ENCODE measurements around the gene CLCN5. TPM values are rescaled to one million over a fixed set of nuclear protein-coding genes. Genes with fewer than 3 reads are reported as not detected.

Gene CLCN5
- total RNA-seq, 1 experiment from 2014 or later: 25.9 TPM

DNA sequence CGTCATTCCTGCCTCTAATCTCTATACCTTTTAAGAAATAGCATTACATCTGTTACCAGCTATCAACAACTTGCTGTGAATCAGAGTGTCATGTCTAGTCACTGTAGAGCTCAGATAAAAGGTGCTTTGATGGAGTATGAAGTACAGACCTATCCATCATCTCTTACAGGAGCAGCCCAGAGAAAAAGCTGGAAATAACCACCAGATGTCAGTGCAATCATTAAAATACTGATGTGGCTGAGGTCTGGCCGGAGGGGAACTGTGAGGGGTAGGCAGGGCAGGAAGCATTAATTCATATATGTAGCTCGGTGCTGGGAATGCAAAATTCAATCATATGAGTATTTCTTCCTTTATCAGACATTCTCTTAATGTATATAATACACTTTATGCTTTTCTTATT is 177.8 kb downstream of the CLCN5 start:
- in situ Hi-C loops (cut with HindIII; ENCODE audit: low pct_unique_long_range_greater_than_20kb, low sequenced_read_pairs): no loop called here
- peak; percentile 48 for DNase-seq (ENCODE audit: low read depth, low spot score)

DNA sequence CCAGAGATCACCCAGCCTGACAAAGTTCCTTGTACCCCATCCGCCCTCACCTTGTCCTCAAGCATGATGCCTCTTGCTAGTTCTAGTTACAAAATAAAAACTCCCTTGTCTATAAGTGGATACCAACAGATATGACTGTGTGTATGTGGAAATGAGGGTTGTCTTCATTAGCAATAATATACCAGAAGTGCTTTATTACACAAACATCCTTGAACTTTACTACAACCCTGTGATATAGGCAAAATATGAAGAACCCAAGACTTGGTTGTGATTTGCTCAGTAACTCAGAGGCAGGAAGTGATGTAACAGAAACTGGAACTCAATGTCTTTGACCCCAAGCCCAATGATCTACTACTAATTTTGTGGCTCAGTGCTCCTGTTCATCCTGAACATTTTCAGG is 180.8 kb downstream of the CLCN5 start:
- in situ Hi-C loops (cut with HindIII; ENCODE audit: low pct_unique_long_range_greater_than_20kb, low sequenced_read_pairs): no loop called here
- no peak for DNase-seq (ENCODE audit: low read depth, low spot score)

DNA sequence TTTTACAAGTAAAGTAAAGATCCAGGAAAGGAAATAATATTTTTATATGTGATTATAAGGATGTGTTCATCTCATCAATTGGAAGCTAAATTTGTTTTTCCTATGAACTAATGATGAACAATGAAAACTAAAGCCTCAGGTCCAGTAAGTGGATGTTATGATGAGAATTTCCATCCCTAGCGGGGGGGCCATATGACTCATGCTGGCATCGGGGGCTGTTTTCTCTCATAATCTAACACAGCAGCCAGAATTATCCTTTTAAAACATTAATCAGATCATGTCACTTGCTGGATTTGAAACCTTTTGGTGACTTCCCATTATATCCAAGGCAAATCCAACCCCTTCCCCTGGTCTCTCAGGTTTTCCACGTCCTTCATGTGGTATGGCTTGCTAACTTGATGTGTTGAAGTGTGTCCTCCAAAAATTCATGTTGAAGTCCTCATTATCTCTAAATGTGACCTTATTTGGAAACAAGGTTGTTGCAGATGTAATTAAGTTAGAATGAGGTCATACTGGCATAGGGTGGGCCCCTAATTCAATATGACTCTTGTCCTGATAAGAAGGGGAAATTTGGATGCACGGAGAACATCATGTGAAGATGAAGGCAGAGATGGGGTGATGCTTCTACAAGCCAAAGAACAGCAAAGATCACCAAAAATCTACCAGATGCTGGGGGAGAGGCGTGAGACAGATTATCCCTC is 181.6 kb downstream of the CLCN5 start:
- in situ Hi-C loops (cut with HindIII; ENCODE audit: low pct_unique_long_range_greater_than_20kb, low sequenced_read_pairs): no loop called here
- no peak for DNase-seq (ENCODE audit: low read depth, low spot score)

DNA sequence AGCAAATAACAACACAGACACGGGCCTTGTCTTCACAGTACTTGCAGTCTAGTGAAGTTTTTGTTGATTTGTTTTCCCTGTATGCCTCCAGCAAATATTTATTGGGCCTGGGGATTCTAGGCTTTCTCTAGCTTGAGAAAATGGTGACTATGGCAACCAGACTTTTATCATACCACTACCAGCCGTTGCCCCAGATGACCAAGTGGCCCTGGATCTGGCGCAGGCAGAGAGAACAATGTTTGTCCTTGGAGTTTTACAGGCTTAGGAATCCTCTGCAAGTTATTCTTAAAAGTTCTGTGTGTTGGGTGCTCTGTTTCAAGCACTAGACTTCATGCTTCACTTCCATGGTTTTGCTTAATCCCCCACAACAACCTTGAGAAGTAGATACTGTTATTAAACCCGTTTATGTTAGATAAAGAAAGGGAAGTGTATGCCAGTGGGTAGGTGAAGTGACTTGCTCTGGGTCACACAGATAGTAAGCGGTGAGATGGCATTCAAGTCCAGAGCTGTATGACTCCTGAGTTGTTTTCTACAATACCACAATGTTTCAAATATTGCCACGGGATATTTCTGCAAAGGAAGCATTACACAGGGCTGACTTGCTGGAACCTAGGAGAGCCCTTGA is 183.8 kb downstream of the CLCN5 start:
- DNase-seq (ENCODE audit: low read depth, low spot score): no peak
- in situ Hi-C loops (cut with HindIII; ENCODE audit: low pct_unique_long_range_greater_than_20kb, low sequenced_read_pairs): no loop called here

DNA sequence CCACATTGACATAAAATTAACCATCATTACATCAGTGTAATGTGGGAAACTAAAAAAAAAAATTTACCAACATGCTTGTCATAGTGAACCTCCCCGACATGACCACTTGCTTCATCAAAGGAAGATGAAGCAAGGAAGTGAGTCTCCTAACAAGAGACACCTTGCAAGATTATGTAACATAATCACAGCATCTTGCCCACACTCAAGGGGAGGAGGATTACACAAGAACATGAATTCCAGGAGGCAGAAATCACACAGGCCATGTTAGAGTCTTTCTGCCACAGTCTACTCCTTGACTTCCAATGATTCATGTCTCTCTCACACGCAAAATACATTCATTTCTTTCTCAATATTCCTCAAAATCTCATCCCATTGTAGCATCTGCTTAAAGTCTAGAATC is 185.1 kb downstream of the CLCN5 start:
- in situ Hi-C loops (cut with HindIII; ENCODE audit: low pct_unique_long_range_greater_than_20kb, low sequenced_read_pairs): no loop called here
- DNase-seq (ENCODE audit: low read depth, low spot score): no peak

DNA sequence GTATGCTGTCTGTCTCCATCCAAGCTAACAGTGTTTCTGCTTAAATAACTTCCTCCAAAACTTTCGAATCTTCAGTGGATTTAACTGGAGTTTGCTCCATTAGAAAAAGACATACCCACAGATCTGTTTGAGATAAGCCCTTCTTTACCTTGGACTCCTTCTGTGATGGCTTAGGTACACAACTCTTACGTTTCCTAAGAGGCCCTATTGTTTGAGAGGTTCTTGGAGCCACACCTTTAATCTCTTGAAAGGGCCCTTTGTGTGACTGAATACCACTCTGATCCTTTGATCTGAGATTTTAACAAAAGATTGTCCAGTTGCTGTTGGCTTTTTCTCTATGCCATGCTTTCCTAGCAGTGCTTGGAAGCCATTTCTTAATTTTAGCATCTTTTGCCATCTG is 185.9 kb downstream of the CLCN5 start:
- in situ Hi-C loops (cut with HindIII; ENCODE audit: low pct_unique_long_range_greater_than_20kb, low sequenced_read_pairs): no loop called here
- no peak for DNase-seq (ENCODE audit: low read depth, low spot score)

DNA sequence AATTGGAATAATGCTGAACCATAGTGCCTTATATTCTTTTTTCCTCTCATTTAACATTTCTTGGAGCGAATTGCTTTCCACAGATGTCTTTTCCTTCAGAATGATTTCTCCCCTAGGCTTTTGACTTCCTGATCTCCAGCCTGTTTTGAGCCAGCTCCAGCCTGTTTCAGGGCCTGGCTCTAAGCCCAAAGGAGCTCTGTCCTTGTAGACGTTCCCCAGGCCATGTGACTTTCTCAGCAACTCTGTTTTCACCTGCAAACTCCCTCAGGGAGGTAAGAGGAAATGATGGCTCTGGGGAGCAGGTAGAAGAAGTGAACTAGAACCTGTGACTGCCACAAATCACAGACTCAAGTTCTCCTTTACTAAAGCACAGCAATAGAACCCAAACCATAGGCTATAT is 189.3 kb downstream of the CLCN5 start:
- no peak for DNase-seq (ENCODE audit: low read depth, low spot score)
- in situ Hi-C loops (cut with HindIII; ENCODE audit: low pct_unique_long_range_greater_than_20kb, low sequenced_read_pairs): no loop called here

DNA sequence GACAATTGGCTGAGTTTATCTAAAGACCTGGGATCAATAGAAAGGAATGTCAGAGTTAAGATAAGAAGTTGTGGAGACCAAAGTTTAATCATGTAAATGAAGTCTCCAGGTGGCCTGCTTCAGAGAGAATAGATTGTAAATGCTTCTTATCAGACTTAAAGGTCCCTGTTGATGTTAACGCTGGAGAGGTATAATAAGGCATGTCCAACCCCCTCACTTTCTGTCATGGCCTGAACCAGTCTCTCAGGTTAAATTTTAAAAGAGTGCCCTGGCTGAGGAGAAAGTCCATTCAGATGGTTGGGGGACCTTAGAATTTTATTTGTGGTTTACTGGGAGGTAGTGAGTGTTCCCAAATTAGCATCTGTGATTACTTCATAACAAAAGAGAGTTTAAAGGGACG is 191.7 kb downstream of the CLCN5 start:
- in situ Hi-C loops (cut with HindIII; ENCODE audit: low pct_unique_long_range_greater_than_20kb, low sequenced_read_pairs): no loop called here
- no peak for DNase-seq (ENCODE audit: low read depth, low spot score)

DNA sequence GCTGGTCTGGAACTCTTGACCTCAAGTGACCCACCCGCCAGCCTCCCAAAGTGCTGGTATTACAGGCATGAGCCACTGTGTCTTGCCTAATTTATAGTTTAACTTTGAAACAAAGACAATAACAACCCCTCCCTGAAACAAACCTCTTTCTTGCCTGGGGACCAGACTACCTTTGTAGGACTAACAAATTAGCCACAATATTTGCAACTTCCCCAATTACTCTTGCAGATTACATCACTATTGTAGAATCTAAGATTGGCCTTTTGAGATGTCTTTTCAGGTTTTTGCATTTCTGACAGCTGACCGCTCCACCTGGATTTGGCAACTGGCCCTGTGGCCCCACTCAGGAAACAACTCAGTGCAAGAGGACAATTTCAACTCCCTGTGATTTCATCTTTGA is 193.6 kb downstream of the CLCN5 start:
- in situ Hi-C loops (cut with HindIII; ENCODE audit: low pct_unique_long_range_greater_than_20kb, low sequenced_read_pairs): no loop called here
- no peak for DNase-seq (ENCODE audit: low read depth, low spot score)

DNA sequence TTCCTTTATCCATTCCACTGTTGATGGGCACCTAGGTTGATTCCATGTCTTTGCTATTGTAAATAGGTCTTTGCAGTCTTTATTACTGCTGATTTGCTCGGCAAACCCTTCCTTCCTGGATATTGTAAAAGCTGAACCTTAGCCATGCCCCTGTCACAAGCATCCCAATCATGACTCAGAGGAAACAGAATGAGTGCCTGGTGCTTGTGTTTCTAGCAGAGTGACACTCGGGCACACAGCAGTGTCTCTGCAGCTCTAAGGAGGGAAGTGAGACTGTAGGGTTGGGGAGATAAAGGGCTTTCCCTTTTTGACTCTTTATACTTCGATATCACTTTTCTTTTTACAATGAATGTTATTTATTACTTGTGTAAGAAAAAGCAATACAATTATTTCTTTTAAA is 195.1 kb downstream of the CLCN5 start:
- in situ Hi-C loops (cut with HindIII; ENCODE audit: low pct_unique_long_range_greater_than_20kb, low sequenced_read_pairs): no loop called here

DNA sequence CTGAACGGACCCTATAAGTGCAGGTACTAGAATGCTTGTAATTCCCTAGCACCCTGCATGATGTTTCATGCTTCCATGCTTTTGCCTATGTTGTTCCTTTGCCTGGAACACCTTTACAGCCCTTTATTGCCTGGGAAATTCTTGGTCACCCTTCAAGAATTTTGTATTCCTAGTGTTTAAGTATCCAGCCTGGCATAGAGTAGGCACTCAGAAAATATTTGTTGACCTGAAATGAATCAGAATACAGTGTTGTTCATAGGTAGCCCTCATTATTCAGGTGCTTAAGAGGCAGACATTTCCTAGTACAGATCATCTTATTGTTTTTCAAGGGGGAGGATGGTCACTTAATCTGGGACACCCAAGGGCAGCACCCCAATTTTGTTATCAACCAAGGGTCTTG is 203.1 kb downstream of the CLCN5 start:
- in situ Hi-C loops (cut with HindIII; ENCODE audit: low pct_unique_long_range_greater_than_20kb, low sequenced_read_pairs): no loop called here
- DNase-seq (ENCODE audit: low read depth, low spot score): no peak

More for the DNA sequence above, 195.1 kb downstream of the CLCN5 start:
- DNase-seq (ENCODE audit: low read depth, low spot score): no peak

DNA sequence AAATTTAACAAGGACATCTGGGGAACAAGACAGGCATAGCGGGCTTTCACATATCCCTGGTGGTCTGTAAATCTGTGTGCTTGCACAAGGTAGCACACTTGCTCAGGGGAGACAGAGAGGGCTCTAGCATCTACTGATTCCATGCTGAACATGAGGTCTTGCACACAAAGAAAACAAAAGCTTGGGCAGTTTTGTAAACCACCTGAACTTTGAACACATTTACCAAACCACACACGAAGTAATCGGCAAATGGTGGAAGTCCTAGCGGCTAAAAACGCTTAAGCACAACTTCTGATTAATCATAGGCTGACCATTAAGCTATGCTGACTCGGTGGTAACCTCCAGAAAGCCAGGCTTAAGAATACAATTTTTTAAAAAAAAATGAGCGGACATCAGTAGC is 225.6 kb downstream of the CLCN5 start:
- in situ Hi-C loops (cut with HindIII; ENCODE audit: low pct_unique_long_range_greater_than_20kb, low sequenced_read_pairs): no loop called here
- DNase-seq (ENCODE audit: low read depth, low spot score): no peak

Small RNA genes within 50 kb of the gene (small RNA-seq; reads per million reads assigned to genes)
- gene MIR188 (0 to 1.1 reads per million in 2 experiments), gene MIR362 (0.08 to 11.9 reads per million in 2 experiments), gene MIR500A (1.1 to 119 reads per million in 2 experiments), gene MIR500B (0 to 1.7 reads per million in 2 experiments), gene MIR501 (1.3 to 205 reads per million in 2 experiments), gene MIR502 (0 to 0.76 reads per million in 2 experiments), gene MIR532 (0.91 to 70.6 reads per million in 2 experiments), gene MIR660 (0.04 to 14.7 reads per million in 2 experiments), gene RNU6-421P (0 reads per million in 2 experiments)

Other genes starting within 250 kb of the CLCN5 start
- gene PAGE1, start 226.6 kb upstream of the CLCN5 start, total RNA-seq (2014; rRNA removed; shearing (Covaris generic)): 0.27 TPM in 1 of 2 replicates, not detected in the other
- 0.43 TPM in 1 of 2 replicates, not detected in the other for gene PAGE4, start 93.3 kb upstream of the CLCN5 start, total RNA-seq (2014; rRNA removed; shearing (Covaris generic))
- 7.1 and 7.8 TPM in 2 replicates for gene USP27X, start 43.1 kb upstream of the CLCN5 start, total RNA-seq (2014; rRNA removed; shearing (Covaris generic))